ENCODE results near the gene TTC22. TPM values are rescaled to one million over a fixed set of nuclear protein-coding genes. Genes with fewer than 3 reads are reported as not detected.

TTC22 gene
- total RNA-seq, 1 experiment from 2014 or later = 0.10 TPM

DNA sequence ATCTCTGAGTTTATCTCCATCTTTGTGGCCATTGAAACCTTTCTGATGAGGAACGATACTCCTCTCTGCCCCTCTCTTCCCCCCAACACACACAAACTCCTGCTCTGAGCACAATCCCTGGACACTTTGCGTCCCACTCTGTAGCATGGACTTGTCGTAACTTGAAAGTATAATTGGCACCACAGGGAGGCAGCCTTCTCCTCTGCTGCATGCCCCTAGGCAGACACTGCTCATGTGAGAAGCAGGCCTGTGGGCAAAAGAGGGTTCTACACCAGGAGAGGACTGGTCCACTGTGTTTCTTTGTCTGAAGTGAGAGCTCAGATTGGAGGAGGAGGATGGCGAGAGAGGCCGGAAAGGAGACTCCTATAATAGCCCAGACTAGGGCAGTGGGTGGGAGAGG is 33.0 kb downstream of the TTC22 start:
- TF ChIP-seq, protein P1, sequence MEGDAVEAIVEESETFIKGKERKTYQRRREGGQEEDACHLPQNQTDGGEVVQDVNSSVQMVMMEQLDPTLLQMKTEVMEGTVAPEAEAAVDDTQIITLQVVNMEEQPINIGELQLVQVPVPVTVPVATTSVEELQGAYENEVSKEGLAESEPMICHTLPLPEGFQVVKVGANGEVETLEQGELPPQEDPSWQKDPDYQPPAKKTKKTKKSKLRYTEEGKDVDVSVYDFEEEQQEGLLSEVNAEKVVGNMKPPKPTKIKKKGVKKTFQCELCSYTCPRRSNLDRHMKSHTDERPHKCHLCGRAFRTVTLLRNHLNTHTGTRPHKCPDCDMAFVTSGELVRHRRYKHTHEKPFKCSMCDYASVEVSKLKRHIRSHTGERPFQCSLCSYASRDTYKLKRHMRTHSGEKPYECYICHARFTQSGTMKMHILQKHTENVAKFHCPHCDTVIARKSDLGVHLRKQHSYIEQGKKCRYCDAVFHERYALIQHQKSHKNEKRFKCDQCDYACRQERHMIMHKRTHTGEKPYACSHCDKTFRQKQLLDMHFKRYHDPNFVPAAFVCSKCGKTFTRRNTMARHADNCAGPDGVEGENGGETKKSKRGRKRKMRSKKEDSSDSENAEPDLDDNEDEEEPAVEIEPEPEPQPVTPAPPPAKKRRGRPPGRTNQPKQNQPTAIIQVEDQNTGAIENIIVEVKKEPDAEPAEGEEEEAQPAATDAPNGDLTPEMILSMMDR (IDR thresholded peaks at IDR 0.05) = no peak
- no peak for TF ChIP-seq POLR2AphosphoS5 (IDR thresholded peaks at IDR 0.05; ENCODE audit: low read depth, low read length)
- no peak for TF ChIP-seq SIN3A (IDR thresholded peaks at IDR 0.05; ENCODE audit: borderline replicate concordance, insufficient read depth, low read depth, low read length)
- TF ChIP-seq TCF7L2 (IDR thresholded peaks at IDR 0.05; ENCODE audit: low read depth, low read length) = no peak
- TF ChIP-seq, protein P2, sequence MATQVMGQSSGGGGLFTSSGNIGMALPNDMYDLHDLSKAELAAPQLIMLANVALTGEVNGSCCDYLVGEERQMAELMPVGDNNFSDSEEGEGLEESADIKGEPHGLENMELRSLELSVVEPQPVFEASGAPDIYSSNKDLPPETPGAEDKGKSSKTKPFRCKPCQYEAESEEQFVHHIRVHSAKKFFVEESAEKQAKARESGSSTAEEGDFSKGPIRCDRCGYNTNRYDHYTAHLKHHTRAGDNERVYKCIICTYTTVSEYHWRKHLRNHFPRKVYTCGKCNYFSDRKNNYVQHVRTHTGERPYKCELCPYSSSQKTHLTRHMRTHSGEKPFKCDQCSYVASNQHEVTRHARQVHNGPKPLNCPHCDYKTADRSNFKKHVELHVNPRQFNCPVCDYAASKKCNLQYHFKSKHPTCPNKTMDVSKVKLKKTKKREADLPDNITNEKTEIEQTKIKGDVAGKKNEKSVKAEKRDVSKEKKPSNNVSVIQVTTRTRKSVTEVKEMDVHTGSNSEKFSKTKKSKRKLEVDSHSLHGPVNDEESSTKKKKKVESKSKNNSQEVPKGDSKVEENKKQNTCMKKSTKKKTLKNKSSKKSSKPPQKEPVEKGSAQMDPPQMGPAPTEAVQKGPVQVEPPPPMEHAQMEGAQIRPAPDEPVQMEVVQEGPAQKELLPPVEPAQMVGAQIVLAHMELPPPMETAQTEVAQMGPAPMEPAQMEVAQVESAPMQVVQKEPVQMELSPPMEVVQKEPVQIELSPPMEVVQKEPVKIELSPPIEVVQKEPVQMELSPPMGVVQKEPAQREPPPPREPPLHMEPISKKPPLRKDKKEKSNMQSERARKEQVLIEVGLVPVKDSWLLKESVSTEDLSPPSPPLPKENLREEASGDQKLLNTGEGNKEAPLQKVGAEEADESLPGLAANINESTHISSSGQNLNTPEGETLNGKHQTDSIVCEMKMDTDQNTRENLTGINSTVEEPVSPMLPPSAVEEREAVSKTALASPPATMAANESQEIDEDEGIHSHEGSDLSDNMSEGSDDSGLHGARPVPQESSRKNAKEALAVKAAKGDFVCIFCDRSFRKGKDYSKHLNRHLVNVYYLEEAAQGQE (IDR thresholded peaks at IDR 0.05; ENCODE audit: insufficient read depth in 1 of 2, low read depth in 2 of 2, low read length in 1 of 2) = no peak
- Histone ChIP-seq H3K27me3 (ENCODE audit: control insufficient read depth, insufficient read depth, low read length) (no peaks in the 10 kb centered on the region), H3K27ac (ENCODE audit: low read length) (no peak overlapping the region), H3K4me1 (ENCODE audit: control insufficient read depth, insufficient read depth, low read length) (peaks cover 3% of the 10 kb centered on the region; the same call in 1 of the 2 replicates), H3K4me3 (ENCODE audit: low read depth in 2 of 2, low read length in 2 of 2) (no peak overlapping the region), H3K9me3 (ENCODE audit: control insufficient read depth, insufficient read depth, low read depth, low read length) (no peaks in the 10 kb centered on the region), H3K36me3 (ENCODE audit: control insufficient read depth, insufficient read depth, low read length) (peaks cover 2% of the 10 kb centered on the region; the same call in 1 of the 2 replicates)
- CTCF ChIA-PET = no interaction called here
- intact Hi-C loops (cut with micrococcal nuclease; ENCODE audit: unreplicated experiment) (no loop called here), in situ Hi-C loops (cut with HindIII; ENCODE audit: low pct_unique_long_range_greater_than_20kb, low sequenced_read_pairs) (no loop called here)
- no TSS peak for BruUV-seq (replicated peaks)
- ATAC-seq = no peak
- POLR2A ChIA-PET = no interaction called here
- no peak for DNase-seq (ENCODE audit: low read depth, low spot score)

DNA sequence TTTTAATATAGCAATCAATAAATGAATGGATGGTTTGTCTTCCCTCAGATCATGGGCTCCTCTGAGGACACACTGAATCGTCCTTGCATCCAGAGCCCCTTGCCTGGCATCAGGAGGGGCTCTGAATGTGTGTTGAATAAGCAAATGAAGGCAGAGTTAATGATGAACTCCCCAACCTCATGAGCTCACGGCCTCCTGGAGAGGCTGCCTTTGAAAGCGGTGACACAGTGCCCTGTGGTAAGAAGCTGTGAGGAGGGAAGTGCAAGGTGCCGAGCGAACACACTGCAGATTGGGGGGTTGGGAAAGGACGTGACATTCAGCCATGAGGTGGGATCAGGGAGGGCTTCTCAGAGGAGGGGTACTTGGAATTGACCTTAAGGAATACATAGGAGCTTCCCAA is 33.6 kb downstream of the TTC22 start:
- POLR2A ChIA-PET = no interaction called here
- Histone ChIP-seq H3K4me1 (ENCODE audit: control insufficient read depth, insufficient read depth, low read length) (peaks cover 3% of the 10 kb centered on the region; the same call in 1 of the 2 replicates), H3K36me3 (ENCODE audit: control insufficient read depth, insufficient read depth, low read length) (peaks cover 2% of the 10 kb centered on the region; the same call in 1 of the 2 replicates), H3K4me3 (ENCODE audit: low read depth in 2 of 2, low read length in 2 of 2) (no peak overlapping the region), H3K27me3 (ENCODE audit: control insufficient read depth, insufficient read depth, low read length) (no peaks in the 10 kb centered on the region), H3K27ac (ENCODE audit: low read length) (no peak overlapping the region), H3K9me3 (ENCODE audit: control insufficient read depth, insufficient read depth, low read depth, low read length) (no peaks in the 10 kb centered on the region)
- no TSS peak for BruUV-seq (replicated peaks)
- TF ChIP-seq TCF7L2 (IDR thresholded peaks at IDR 0.05; ENCODE audit: low read depth, low read length) = no peak
- TF ChIP-seq POLR2AphosphoS5 (IDR thresholded peaks at IDR 0.05; ENCODE audit: low read depth, low read length) = no peak
- no peak for TF ChIP-seq SIN3A (IDR thresholded peaks at IDR 0.05; ENCODE audit: borderline replicate concordance, insufficient read depth, low read depth, low read length)
- TF ChIP-seq, protein P2 (IDR thresholded peaks at IDR 0.05; ENCODE audit: insufficient read depth in 1 of 2, low read depth in 2 of 2, low read length in 1 of 2) = no peak
- TF ChIP-seq, protein P1 (IDR thresholded peaks at IDR 0.05) = no peak
- in situ Hi-C loops (cut with HindIII; ENCODE audit: low pct_unique_long_range_greater_than_20kb, low sequenced_read_pairs) (no loop called here), intact Hi-C loops (cut with micrococcal nuclease; ENCODE audit: unreplicated experiment) (no loop called here)
- no peak for DNase-seq (ENCODE audit: low read depth, low spot score)
- CTCF ChIA-PET = interaction anchor here (0.6 kb wide), 1 partner anchor 686 kb away, joined by 3 read pairs; no protein-coding TSS in a partner anchor
- ATAC-seq = no peak

Measured in Panc1 (cell line).